Vagina (tissue), 2 donors: ENCODE results near the gene TRDMT1. TPM values are rescaled to one million over a fixed set of nuclear protein-coding genes. Genes with fewer than 3 reads are reported as not detected.

Experiments used
- DNase-seq, 2 donors: peaks; one replicate each; pipeline ENCODE4 v3.0.0-alpha.2; 2017; ENCODE audit errors: extremely low spot score in 2 of 2
- H3K27ac ChIP-seq: fragments of 200-600 bp; sonication (generic); one replicate; pipeline ENCODE4 v1.5.1; 2019
- H3K27me3 ChIP-seq: fragments of 200-600 bp; sonication (generic); one replicate; pipeline ENCODE4 v1.5.1; 2019
- H3K36me3 ChIP-seq, 2 donors: fragments of 200-600 bp; sonication (generic); one replicate each; pipeline ENCODE4 v1.5.1; 2017 to 2019
- H3K4me1 ChIP-seq: fragments of 200-600 bp; sonication (generic); one replicate; pipeline ENCODE4 v1.5.1; 2019
- H3K4me3 ChIP-seq, 2 donors: fragments of 200-600 bp; sonication (generic); 1 replicate in 1 of 2; 2 replicates in 1 of 2; pipeline ENCODE4 v1.5.1; 2016 to 2019
- H3K9me3 ChIP-seq: fragments of 200-600 bp; sonication (generic); one replicate; pipeline ENCODE4 v1.5.1; 2019
- CTCF ChIP-seq, 3 experiments: fragments of 450-650 bp in 2 of 3; fragments of 200-600 bp in 1 of 3; sonication (generic) in 1 of 3; IDR thresholded peaks; one replicate each; pipeline ENCODE4 v1.5.1; 2017 to 2019; ENCODE audit warnings: antibody characterized with exemption in 3 of 3, mild to moderate bottlenecking in 2 of 3, moderate library complexity in 2 of 3
- POLR2A ChIP-seq, 2 donors: fragments of 450-650 bp; IDR thresholded peaks; one replicate each; pipeline ENCODE4 v1.6.1; 2017; ENCODE audit warnings: antibody characterized with exemption in 2 of 2, mild to moderate bottlenecking in 2 of 2, moderate library complexity in 2 of 2
- POLR2AphosphoS5 ChIP-seq, 2 donors: sonication (generic); formaldehyde crosslinking; IDR thresholded peaks; one replicate each; pipeline ENCODE4 v1.9.0; 2017; ENCODE audit warnings: antibody characterized with exemption in 2 of 2, mild to moderate bottlenecking in 2 of 2, low read depth in 1 of 2; ENCODE audit not compliant: insufficient read depth in 1 of 2
- intact Hi-C: fragments of 100-400 bp; cut with DNase I; formaldehyde crosslinking; loops from one replicate; pipeline ENCODE4 v1.15.1; 2023
- total RNA-seq: library from RNA; depleted of rRNA; stranded (reverse); fragments of >200 nt; gene quantifications from one replicate; pipeline ENCODE4 v1.2.3, GENCODE V29; 2016

The TRDMT1 gene
- total RNA-seq, 1 donor from 2014 or later, result 6.1 TPM

DNA sequence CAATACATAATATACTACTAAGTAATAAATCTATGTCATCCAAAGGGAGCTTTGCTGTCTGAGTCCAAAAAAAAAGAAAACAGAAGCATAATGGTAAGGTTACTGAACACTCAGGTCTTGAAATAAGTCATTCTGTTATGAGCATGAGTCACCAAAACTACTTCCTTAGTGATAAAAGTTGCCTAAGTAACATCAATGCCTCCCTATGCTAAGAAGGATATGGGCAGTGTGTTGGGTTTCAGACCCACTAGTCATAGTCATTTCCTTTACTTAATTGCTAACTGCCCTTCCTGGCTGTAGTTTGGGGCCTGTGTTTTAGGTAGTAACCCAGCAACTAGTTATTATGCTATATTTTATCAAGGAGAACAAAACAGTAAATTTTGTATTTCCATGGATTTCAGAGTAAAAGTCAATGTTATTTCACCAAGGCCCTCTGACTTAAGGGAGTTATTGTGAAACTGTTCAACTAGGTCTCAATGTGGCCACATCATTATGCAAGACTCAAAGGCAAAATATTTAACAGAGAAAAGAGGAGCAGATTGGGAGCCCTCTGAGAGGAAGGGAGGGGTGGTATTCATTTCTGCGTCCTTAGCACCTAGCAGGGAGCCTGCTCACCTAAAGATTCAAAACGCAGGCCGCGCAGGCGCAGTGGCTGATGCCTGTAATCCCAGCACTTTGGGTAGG is 14.9 kb upstream of the TRDMT1 start:
- Histone ChIP-seq H3K36me3 (no peaks in the 10 kb centered on the region), H3K4me3 (no peak overlapping the region), H3K27ac (peak overlapping the region; percentile 80), H3K4me1 (peaks cover 29% of the 10 kb centered on the region), H3K27me3 (no peaks in the 10 kb centered on the region), H3K9me3 (no peaks in the 10 kb centered on the region)
- DNase-seq, result no peak
- TF ChIP-seq POLR2AphosphoS5 (IDR thresholded peaks at IDR 0.05; ENCODE audit: insufficient read depth in 1 of 2, low read depth in 1 of 2), result peak; percentile 45 to 90
- no peak for TF ChIP-seq POLR2A (IDR thresholded peaks at IDR 0.05)
- TF ChIP-seq CTCF (IDR thresholded peaks at IDR 0.05), result no peak
- intact Hi-C loops, result no loop called here

DNA sequence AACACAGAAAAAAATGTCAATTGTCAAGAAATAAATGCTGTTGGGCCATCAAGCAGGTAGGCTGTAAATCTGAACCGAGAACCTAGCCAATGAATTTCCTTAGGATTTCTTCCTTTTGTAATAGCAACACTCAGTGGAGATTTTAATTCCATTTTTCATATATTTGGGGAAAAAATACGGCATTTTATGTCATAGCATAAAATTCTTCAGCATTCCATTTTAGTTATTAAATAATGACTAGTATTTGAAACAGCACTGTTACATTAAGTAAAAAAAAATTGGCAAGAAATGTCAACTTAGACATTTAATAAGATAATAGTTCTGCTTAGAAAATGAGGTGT is 14.3 kb upstream of the TRDMT1 start:
- no peaks in the 10 kb centered on the region for H3K36me3 ChIP-seq
- TF ChIP-seq POLR2A (IDR thresholded peaks at IDR 0.05) (no peak), POLR2AphosphoS5 (IDR thresholded peaks at IDR 0.05; ENCODE audit: insufficient read depth in 1 of 2, low read depth in 1 of 2) (no peak), CTCF (IDR thresholded peaks at IDR 0.05) (no peak)
- H3K9me3 ChIP-seq, result no peaks in the 10 kb centered on the region
- no peak for DNase-seq
- intact Hi-C loops, result no loop called here
- H3K4me1 ChIP-seq, result peaks cover 29% of the 10 kb centered on the region
- H3K27ac ChIP-seq, result peak overlapping the region; percentile 80
- no peak overlapping the region for H3K4me3 ChIP-seq
- no peaks in the 10 kb centered on the region for H3K27me3 ChIP-seq

DNA sequence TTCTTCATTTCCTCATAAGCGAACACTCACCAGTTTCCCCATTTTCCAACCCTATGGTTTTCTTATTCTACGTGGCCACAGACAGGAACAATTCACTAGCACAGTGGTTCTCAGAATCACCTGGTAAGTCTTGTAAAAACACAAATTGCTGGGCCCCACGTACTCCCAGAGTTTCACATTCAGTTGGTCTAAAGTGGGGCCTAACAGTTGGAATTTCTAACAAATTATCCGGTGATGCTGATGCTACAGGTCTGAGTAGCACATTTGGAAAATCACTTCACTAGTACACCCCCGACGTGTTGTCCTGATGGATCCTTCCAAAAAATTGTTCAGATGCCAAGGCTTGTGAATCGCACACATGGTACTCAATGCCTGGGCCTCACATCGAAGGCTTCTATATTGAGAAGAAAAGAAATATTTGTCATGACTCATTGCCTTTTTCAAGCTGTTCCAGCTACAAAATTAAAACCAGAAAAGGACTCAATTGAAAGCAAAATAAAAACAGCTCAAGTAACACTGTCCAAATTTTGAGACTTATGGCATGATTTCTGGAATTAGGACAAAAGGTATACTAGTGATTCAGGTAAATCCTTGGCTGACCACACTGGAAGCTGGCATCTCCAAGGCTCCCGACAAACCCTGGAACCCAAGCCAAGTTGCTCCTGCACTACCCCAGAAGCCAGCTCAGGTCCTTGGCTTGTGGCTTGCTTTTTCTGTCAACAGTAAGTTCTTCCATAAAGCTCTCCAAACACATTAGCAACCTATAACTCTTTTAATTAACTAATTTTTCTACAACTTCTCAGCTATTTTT is 13.7 kb upstream of the TRDMT1 start:
- Histone ChIP-seq H3K4me3 (no peak overlapping the region), H3K36me3 (no peaks in the 10 kb centered on the region), H3K9me3 (no peaks in the 10 kb centered on the region), H3K27ac (peak overlapping the region; percentile 80), H3K27me3 (no peaks in the 10 kb centered on the region), H3K4me1 (peaks cover 29% of the 10 kb centered on the region)
- intact Hi-C loops, result no loop called here
- TF ChIP-seq POLR2A (IDR thresholded peaks at IDR 0.05) (no peak), CTCF (IDR thresholded peaks at IDR 0.05) (no peak), POLR2AphosphoS5 (IDR thresholded peaks at IDR 0.05; ENCODE audit: insufficient read depth in 1 of 2, low read depth in 1 of 2) (no peak)
- DNase-seq, result no peak

GRCh38 chr10:17214526-17214925 is 13.1 kb upstream of the TRDMT1 start:
- Histone ChIP-seq H3K27me3 (no peaks in the 10 kb centered on the region), H3K4me3 (no peak overlapping the region), H3K36me3 (no peaks in the 10 kb centered on the region), H3K27ac (peak overlapping the region; percentile 80), H3K9me3 (no peaks in the 10 kb centered on the region), H3K4me1 (peaks cover 29% of the 10 kb centered on the region)
- TF ChIP-seq CTCF (IDR thresholded peaks at IDR 0.05), result no peak
- intact Hi-C loops, result no loop called here
- DNase-seq, result no peak
